ENCODE data around the gene PRKCA.

DNA sequence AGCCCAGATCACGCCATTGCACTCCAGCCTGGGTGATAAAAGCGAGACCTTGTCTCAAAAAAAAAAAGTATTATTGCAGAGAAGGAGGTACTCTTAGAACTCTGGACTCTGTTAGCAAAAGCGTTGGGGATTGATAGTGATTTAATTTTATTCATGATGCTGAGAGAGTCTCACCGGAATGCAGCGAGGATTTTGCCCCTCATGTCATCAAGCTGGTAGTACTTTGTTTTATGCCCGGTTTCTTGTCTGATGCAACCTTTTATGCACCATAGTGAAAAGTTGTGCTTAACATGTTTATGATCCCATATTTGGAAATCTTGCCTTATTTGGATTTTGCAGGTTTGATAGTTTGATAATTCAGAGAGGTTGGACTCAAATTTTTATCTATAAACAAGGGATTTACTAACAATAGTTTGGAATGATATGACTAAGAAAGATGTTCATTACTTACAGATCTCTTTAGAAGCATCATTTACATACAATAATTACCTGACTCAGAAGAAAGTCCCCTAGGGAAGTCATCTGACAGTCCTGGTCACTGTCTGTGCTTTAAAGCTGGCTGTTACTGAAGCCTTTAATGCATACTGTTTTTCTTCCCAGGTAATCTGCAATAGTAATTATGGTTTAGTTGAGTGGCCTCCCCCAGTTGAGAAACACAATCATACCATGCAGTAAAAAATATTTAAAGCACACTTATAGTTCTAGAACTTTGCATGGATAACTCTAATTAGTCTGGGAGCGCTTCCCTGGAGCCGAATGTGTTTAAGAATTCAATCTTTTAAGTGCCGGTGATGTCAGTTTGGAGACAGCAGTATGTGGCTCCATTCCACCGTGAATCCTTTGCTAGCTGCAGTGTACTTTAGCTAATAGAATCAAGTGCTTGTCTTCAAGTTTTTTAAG, 120.9 kb downstream of the PRKCA start:
- no peak for TF ChIP-seq CTCF (IDR thresholded peaks at IDR 0.05)
- TF ChIP-seq POLR2A (IDR thresholded peaks at IDR 0.05) = no peak

Data from uterus (tissue), 2 donors.